H9 (cell line): ENCODE results near the gene NFIX. TPM values are rescaled to one million over a fixed set of nuclear protein-coding genes. Genes with fewer than 3 reads are reported as not detected.
A peak's percentile ranks its signal among the peaks of the same experiment; 100 is the strongest.
"Not testable (repeated sequence)": the region's sequence is repeated elsewhere in the genome, so short reads cannot be mapped to it uniquely, and the experiment has no call there.

Experiments
- DNase-seq: peaks from one replicate; pipeline ENCODE4 v3.0.0-alpha.2; 2017
- H2AFZ ChIP-seq: one replicate; pipeline ENCODE4 v1.6.1; 2013; ENCODE audit warnings: mild to moderate bottlenecking, low read length, control low read depth, moderate library complexity
- H2AK5ac ChIP-seq: 2 replicates; pipeline ENCODE4 v1.6.1; 2013; ENCODE audit warnings: low read length, control low read depth, mixed read lengths; ENCODE audit not compliant: insufficient read length
- H2BK120ac ChIP-seq: one replicate; pipeline ENCODE4 v1.6.1; 2013; ENCODE audit warnings: low read depth, mild to moderate bottlenecking, low read length, control low read depth, inconsistent platforms; ENCODE audit not compliant: poor library complexity, severe bottlenecking
- H2BK12ac ChIP-seq: 2 replicates; pipeline ENCODE4 v1.6.1; 2013; ENCODE audit warnings: low read length, control low read depth, mixed read lengths, low read depth; ENCODE audit not compliant: insufficient read length
- H2BK15ac ChIP-seq: 2 replicates; pipeline ENCODE4 v1.6.1; 2013; ENCODE audit warnings: low read depth, low read length, control low read depth
- H2BK20ac ChIP-seq: one replicate; pipeline ENCODE4 v1.6.1; 2013; ENCODE audit warnings: low read depth, mild to moderate bottlenecking, low read length, control low read depth, inconsistent platforms; ENCODE audit not compliant: poor library complexity, severe bottlenecking
- H2BK5ac ChIP-seq: 2 replicates; pipeline ENCODE4 v1.6.1; 2013; ENCODE audit warnings: low read length, control low read depth, mixed read lengths; ENCODE audit not compliant: insufficient read length
- H3K14ac ChIP-seq: 2 replicates; pipeline ENCODE4 v1.6.1; 2013; ENCODE audit warnings: low read length, control low read depth; ENCODE audit not compliant: insufficient read depth
- H3K18ac ChIP-seq: 2 replicates; pipeline ENCODE4 v1.6.1; 2013; ENCODE audit warnings: low read depth, mild to moderate bottlenecking, mixed read lengths, low read length, control low read depth; ENCODE audit not compliant: insufficient read length
- H3K23ac ChIP-seq: 2 replicates; pipeline ENCODE4 v1.6.1; 2013; ENCODE audit warnings: low read length, control low read depth, mixed read lengths, low read depth; ENCODE audit not compliant: insufficient read length
- H3K23me2 ChIP-seq: 2 replicates; pipeline ENCODE4 v1.6.1; 2013; ENCODE audit warnings: low read depth, mild to moderate bottlenecking, mixed read lengths, low read length, control low read depth; ENCODE audit not compliant: insufficient read length, poor library complexity, severe bottlenecking
- H3K27ac ChIP-seq: 2 replicates; pipeline ENCODE4 v1.5.1; 2013; ENCODE audit warnings: low read length, control low read depth, mixed read lengths, low read depth; ENCODE audit not compliant: insufficient read length
- H3K27me3 ChIP-seq: 2 replicates; pipeline ENCODE4 v1.6.1; 2013; ENCODE audit warnings: low read length, control low read depth, inconsistent platforms; ENCODE audit not compliant: insufficient read depth
- H3K4ac ChIP-seq: 2 replicates; pipeline ENCODE4 v1.6.1; 2013; ENCODE audit warnings: low read depth, mild to moderate bottlenecking, control low read depth, inconsistent platforms, low read length, moderate library complexity
- H3K4me1 ChIP-seq: 2 replicates; pipeline ENCODE4 v1.6.1; 2013; ENCODE audit warnings: low read length, control low read depth, inconsistent platforms; ENCODE audit not compliant: insufficient read depth
- H3K4me2 ChIP-seq: 2 replicates; pipeline ENCODE4 v1.6.1; 2013; ENCODE audit warnings: low read length, control low read depth, mixed read lengths; ENCODE audit not compliant: insufficient read length, insufficient read depth
- H3K56ac ChIP-seq: 2 replicates; pipeline ENCODE4 v1.6.1; 2013; ENCODE audit warnings: low read depth, mild to moderate bottlenecking, mixed read lengths, low read length, control low read depth; ENCODE audit not compliant: insufficient read length
- H3K79me1 ChIP-seq: 2 replicates; pipeline ENCODE4 v1.6.1; 2013; ENCODE audit warnings: low read depth, mild to moderate bottlenecking, moderate library complexity, low read length, control low read depth, inconsistent platforms; ENCODE audit not compliant: insufficient read depth, poor library complexity, severe bottlenecking
- H3K79me2 ChIP-seq: 2 replicates; pipeline ENCODE4 v1.6.1; 2013; ENCODE audit warnings: low read length, control low read depth, inconsistent platforms; ENCODE audit not compliant: insufficient read depth
- H3K9ac ChIP-seq: 2 replicates; pipeline ENCODE4 v1.6.1; 2013; ENCODE audit warnings: low read length, control low read depth, mixed read lengths; ENCODE audit not compliant: insufficient read length; ENCODE audit errors: extremely low read depth
- H3K9me3 ChIP-seq: one replicate; pipeline ENCODE4 v1.6.1; 2013; ENCODE audit warnings: low read depth, low read length, inconsistent platforms; ENCODE audit not compliant: control insufficient read depth
- H3T11ph ChIP-seq: one replicate; pipeline ENCODE4 v1.6.1; 2013; ENCODE audit warnings: mild to moderate bottlenecking, low read length, control low read depth, inconsistent platforms
- H4K20me1 ChIP-seq: one replicate; pipeline ENCODE4 v1.6.1; 2013; ENCODE audit not compliant: control insufficient read depth, insufficient read length, insufficient read depth
- H4K5ac ChIP-seq: 2 replicates; pipeline ENCODE4 v1.6.1; 2013; ENCODE audit warnings: low read depth, mild to moderate bottlenecking, mixed read lengths, low read length, control low read depth; ENCODE audit not compliant: insufficient read length
- H4K8ac ChIP-seq: replicated peaks from 2 replicates; pipeline ENCODE4 v1.6.1; 2013; ENCODE audit warnings: low read length, control low read depth, mixed read lengths, low read depth; ENCODE audit not compliant: insufficient read length
- H4K91ac ChIP-seq: 2 replicates; pipeline ENCODE4 v1.6.1; 2013; ENCODE audit warnings: low read depth, mild to moderate bottlenecking, moderate library complexity, mixed read lengths, low read length, control low read depth; ENCODE audit not compliant: insufficient read length
- H3K27ac Mint-ChIP-seq, 3 experiments: 2 replicates in 2 of 3; 3 replicates in 1 of 3; pipeline ENCODE4 v1.8.0; 2020 to 2021; ENCODE audit warnings: mixed read lengths in 3 of 3, mild to moderate bottlenecking in 1 of 3, moderate library complexity in 1 of 3
- H3K27me3 Mint-ChIP-seq: 2 replicates; pipeline ENCODE4 v1.8.0; 2021; ENCODE audit warnings: low read depth, mild to moderate bottlenecking, moderate library complexity, mixed read lengths
- H3K36me3 Mint-ChIP-seq, 3 experiments: 2 replicates in 2 of 3; 3 replicates in 1 of 3; pipeline ENCODE4 v1.8.0; 2020 to 2021; ENCODE audit warnings: low read depth in 3 of 3, mixed read lengths in 3 of 3; ENCODE audit not compliant: insufficient read depth in 1 of 3
- H3K4me1 Mint-ChIP-seq, 2 experiments: 2 replicates each; pipeline ENCODE4 v1.8.0; 2020; ENCODE audit warnings: mixed read lengths in 2 of 2
- H3K4me3 Mint-ChIP-seq, 2 experiments: 2 replicates in 1 of 2; 3 replicates in 1 of 2; pipeline ENCODE4 v1.8.0; 2020 to 2021; ENCODE audit warnings: mild to moderate bottlenecking in 2 of 2, mixed read lengths in 2 of 2, moderate library complexity in 1 of 2
- H3K9me3 Mint-ChIP-seq, 2 experiments: 2 replicates in 1 of 2; 3 replicates in 1 of 2; pipeline ENCODE4 v1.8.0; 2020; ENCODE audit warnings: mild to moderate bottlenecking in 2 of 2, mixed read lengths in 2 of 2, moderate library complexity in 1 of 2
- CTCF ChIP-seq: fragments of 200-600 bp; sonication (generic); conservative IDR thresholded peaks from 3 replicates; pipeline ENCODE4 v1.8.0; 2021; ENCODE audit warnings: antibody characterized with exemption, mild to moderate bottlenecking
- WGBS: extraction: QIAGEN DNeasy Blood & Tissue Kit; methylation state at CpG from one replicate; pipeline ENCODE4 v1.1.7; 2013; ENCODE audit warnings: missing lambda C conversion rate, low lambda C conversion rate, mixed read lengths; ENCODE audit not compliant: insufficient read length; ENCODE audit errors: extremely low coverage; 5-methylcytosine and 5-hydroxymethylcytosine counted together
- total RNA-seq: library from RNA; stranded (reverse); gene quantifications from 2 replicates; pipeline ENCODE4 v1.2.1, GENCODE V29; 2021

The NFIX gene
- total RNA-seq, 1 experiment from 2014 or later, result 0.31 TPM

- H4K91ac ChIP-seq, result no peak overlapping the region
- no peak overlapping the region for H2BK20ac ChIP-seq
- H4K5ac ChIP-seq, result no peak overlapping the region
- no peak for DNase-seq
- WGBS, result no CpG with 5 or more reads among the region's 1 CpG
- H3K9me3 ChIP-seq, result no peaks in the 10 kb centered on the region
- H3K79me2 ChIP-seq, result peaks cover 7% of the 10 kb centered on the region; the same call in 1 of the 2 replicates
- peak overlapping the region; percentile 30 to 88; a peak in 3 of 5 replicates for H3K4me3 Mint-ChIP-seq
- no peak overlapping the region for H2BK12ac ChIP-seq
- H3K18ac ChIP-seq, result no peak overlapping the region
- H3K4me1 Mint-ChIP-seq, result peaks cover 21 to 34% of the 10 kb centered on the region in 2 experiments
- H2BK15ac ChIP-seq, result no peak overlapping the region
- no peaks in the 10 kb centered on the region; the same call in 1 of the 2 replicates for H3K27me3 Mint-ChIP-seq
- no peak overlapping the region for H2BK120ac ChIP-seq
- no peak overlapping the region for H3K9ac ChIP-seq
- no peak for TF ChIP-seq CTCF
- H2AK5ac ChIP-seq, result no peak overlapping the region
- no peaks in the 10 kb centered on the region for H3K27me3 ChIP-seq
- peak overlapping the region in 2 of 3 experiments; percentile 68 to 92; a peak in 4 of 7 replicates for H3K27ac Mint-ChIP-seq
- H2BK5ac ChIP-seq, result no peak overlapping the region
- H3T11ph ChIP-seq, result no peak overlapping the region
- no peak overlapping the region for H3K56ac ChIP-seq
- H3K14ac ChIP-seq, result no peak overlapping the region
- no peak overlapping the region for H3K4ac ChIP-seq
- H3K4me2 ChIP-seq, result no peak overlapping the region
- H4K20me1 ChIP-seq, result no peaks in the 10 kb centered on the region
- H2AFZ ChIP-seq, result no peak overlapping the region
- no peaks in the 10 kb centered on the region; the same call in 1 of the 2 replicates for H3K4me1 ChIP-seq
- H4K8ac ChIP-seq, result no peak overlapping the region
- peaks cover 5% of the 10 kb centered on the region for H3K79me1 ChIP-seq
- H3K27ac ChIP-seq, result no peak overlapping the region
- no peak overlapping the region for H3K23ac ChIP-seq
- no peaks in the 10 kb centered on the region; a peak in 1 of 5 replicates for H3K9me3 Mint-ChIP-seq
- peaks cover 32 to 60% (median 58%) of the 10 kb centered on the region in 3 experiments for H3K36me3 Mint-ChIP-seq
- H3K23me2 ChIP-seq, result peaks cover 3% of the 10 kb centered on the region
Measured at GRCh38 chr19:12954612-12954962, 40.7 kb upstream of the NFIX start.

- not testable (repeated sequence) for H2BK120ac ChIP-seq, DNase-seq, H2BK15ac ChIP-seq, H3K4ac ChIP-seq, H2AFZ ChIP-seq, H4K8ac ChIP-seq, H3K9me3 Mint-ChIP-seq, H2AK5ac ChIP-seq, H4K91ac ChIP-seq, H2BK20ac ChIP-seq, H3K27me3 ChIP-seq, H3K14ac ChIP-seq, H3T11ph ChIP-seq, H3K27ac ChIP-seq, H3K9me3 ChIP-seq, H3K23ac ChIP-seq, H2BK12ac ChIP-seq, H3K18ac ChIP-seq, H3K27me3 Mint-ChIP-seq, H3K79me1 ChIP-seq, H3K79me2 ChIP-seq, H4K5ac ChIP-seq, H2BK5ac ChIP-seq, H3K4me1 ChIP-seq, H4K20me1 ChIP-seq, H3K23me2 ChIP-seq, H3K9ac ChIP-seq, H3K56ac ChIP-seq
- WGBS, result no CpG with 5 or more reads among the region's 9 CpGs
- H3K36me3 Mint-ChIP-seq, result peaks cover 25 to 50% (median 48%) of the 10 kb centered on the region in 3 experiments
- peak overlapping the region; percentile 88 to 94 for H3K4me3 Mint-ChIP-seq
- peaks cover 21 to 34% of the 10 kb centered on the region in 2 experiments for H3K4me1 Mint-ChIP-seq
- peak overlapping the region in 2 of 3 experiments; percentile 52 to 74; a peak in 5 of 7 replicates for H3K27ac Mint-ChIP-seq
- H3K4me2 ChIP-seq, result peak overlapping the region; percentile 52
Measured at GRCh38 chr19:12955575-12955974, 39.7 kb upstream of the NFIX start.
